PFSK-1 (cell line): Measurements from ENCODE around the gene SLC24A3.

Experiments used
- FOXP2 ChIP-seq: optimal IDR thresholded peaks from 2 replicates; pipeline ENCODE3; 2011; ENCODE audit warnings: borderline replicate concordance, control low read depth, inconsistent platforms; ENCODE audit not compliant: insufficient read depth; ENCODE audit errors: extremely low read length, extremely low read depth
- POLR2AphosphoS5 ChIP-seq: IDR thresholded peaks from 2 replicates; pipeline ENCODE4 v1.6.1; 2012; ENCODE audit warnings: low read depth, mild to moderate bottlenecking, control low read depth, low read length, moderate library complexity
- SIN3A ChIP-seq: IDR thresholded peaks from 2 replicates; pipeline ENCODE4 v1.6.1; 2012; ENCODE audit warnings: mild to moderate bottlenecking, low read length, moderate library complexity, borderline replicate concordance; ENCODE audit not compliant: insufficient read depth
- TAF1 ChIP-seq: IDR thresholded peaks from 2 replicates; pipeline ENCODE4 v1.6.1; 2012; ENCODE audit warnings: low read length, control low read depth, borderline replicate concordance; ENCODE audit not compliant: insufficient read depth
- TF ChIP-seq, protein P1 (sequence below), 2 experiments: IDR thresholded peaks; 2 replicates each; pipeline versions ENCODE4 v1.6.1 to v1.8.0; 2011 to 2012; ENCODE audit warnings: low read depth in 2 of 2, low read length in 2 of 2, control low read depth in 1 of 2, inconsistent platforms in 1 of 2, mild to moderate bottlenecking in 1 of 2, moderate library complexity in 1 of 2; ENCODE audit not compliant: insufficient read depth in 1 of 2

Gene SLC24A3

DNA sequence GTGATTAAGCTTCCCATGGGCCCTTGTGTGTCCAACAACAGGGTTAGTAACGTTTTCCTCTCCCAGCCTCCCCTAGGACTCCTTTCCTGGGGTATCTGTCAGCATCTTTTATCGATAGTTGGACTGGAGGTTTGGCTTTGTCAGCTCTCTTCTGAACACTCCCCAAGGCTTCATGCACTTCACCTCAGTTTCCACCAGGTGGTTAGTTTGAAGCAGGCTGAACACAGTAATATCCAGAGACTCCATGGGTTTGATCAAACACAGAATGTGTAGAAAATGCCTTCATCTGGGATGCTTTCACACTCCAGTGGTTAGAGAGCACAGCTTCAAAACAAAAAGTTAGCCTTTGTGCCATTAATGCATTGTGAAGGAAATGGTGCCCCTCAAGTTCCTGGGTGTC lies 139.1 kb downstream of the SLC24A3 start:
- TF ChIP-seq, protein P1, sequence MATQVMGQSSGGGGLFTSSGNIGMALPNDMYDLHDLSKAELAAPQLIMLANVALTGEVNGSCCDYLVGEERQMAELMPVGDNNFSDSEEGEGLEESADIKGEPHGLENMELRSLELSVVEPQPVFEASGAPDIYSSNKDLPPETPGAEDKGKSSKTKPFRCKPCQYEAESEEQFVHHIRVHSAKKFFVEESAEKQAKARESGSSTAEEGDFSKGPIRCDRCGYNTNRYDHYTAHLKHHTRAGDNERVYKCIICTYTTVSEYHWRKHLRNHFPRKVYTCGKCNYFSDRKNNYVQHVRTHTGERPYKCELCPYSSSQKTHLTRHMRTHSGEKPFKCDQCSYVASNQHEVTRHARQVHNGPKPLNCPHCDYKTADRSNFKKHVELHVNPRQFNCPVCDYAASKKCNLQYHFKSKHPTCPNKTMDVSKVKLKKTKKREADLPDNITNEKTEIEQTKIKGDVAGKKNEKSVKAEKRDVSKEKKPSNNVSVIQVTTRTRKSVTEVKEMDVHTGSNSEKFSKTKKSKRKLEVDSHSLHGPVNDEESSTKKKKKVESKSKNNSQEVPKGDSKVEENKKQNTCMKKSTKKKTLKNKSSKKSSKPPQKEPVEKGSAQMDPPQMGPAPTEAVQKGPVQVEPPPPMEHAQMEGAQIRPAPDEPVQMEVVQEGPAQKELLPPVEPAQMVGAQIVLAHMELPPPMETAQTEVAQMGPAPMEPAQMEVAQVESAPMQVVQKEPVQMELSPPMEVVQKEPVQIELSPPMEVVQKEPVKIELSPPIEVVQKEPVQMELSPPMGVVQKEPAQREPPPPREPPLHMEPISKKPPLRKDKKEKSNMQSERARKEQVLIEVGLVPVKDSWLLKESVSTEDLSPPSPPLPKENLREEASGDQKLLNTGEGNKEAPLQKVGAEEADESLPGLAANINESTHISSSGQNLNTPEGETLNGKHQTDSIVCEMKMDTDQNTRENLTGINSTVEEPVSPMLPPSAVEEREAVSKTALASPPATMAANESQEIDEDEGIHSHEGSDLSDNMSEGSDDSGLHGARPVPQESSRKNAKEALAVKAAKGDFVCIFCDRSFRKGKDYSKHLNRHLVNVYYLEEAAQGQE (IDR thresholded peaks at IDR 0.05; ENCODE audit: insufficient read depth in 1 of 2, low read depth in 2 of 2, low read length in 2 of 2): no peak
- no peak for TF ChIP-seq POLR2AphosphoS5
- TF ChIP-seq FOXP2: no peak
- no peak for TF ChIP-seq TAF1
- no peak for TF ChIP-seq SIN3A

DNA sequence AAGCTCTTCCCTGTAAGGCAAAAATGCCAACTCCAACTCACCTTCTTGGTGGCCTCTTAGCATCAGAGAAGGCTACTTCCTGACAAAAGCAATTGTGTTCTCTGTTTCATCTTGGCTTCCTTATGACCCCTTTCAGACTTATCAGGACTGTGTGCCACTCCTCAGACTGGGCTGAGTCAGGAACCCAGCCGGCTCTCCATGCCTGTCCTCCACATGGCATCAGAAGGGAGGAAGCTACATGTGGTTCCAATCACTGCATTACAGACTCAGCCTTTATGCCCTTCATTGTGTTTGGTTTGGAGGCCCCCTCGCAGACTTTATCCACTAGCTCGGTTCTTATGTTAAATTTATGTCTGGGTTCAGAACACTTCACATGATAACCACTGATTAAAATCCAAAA lies 142.5 kb downstream of the SLC24A3 start:
- TF ChIP-seq POLR2AphosphoS5 (no peak), SIN3A (no peak), FOXP2 (no peak), TAF1 (no peak)
- TF ChIP-seq, protein P1 (IDR thresholded peaks at IDR 0.05; ENCODE audit: insufficient read depth in 1 of 2, low read depth in 2 of 2, low read length in 2 of 2): no peak

DNA sequence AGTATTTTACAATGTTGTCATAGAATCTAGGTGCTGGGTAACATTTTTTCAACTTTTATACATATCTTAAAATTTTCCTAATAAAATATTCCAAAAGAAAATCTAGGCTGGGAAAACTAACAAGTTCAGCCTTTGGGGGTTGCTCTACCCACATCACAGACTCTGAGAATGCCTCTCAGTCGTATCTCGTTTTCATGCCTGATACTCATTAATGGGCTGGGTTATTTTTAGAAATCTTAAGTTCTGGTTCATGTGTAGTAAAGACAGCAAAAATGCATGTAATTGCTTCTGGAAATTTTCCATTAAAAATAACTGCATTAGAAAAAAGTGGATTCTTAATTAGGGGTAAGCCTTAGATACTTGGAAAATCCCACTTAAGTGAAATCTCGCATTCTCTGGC lies 149.3 kb downstream of the SLC24A3 start:
- TF ChIP-seq TAF1 (no peak), SIN3A (no peak), POLR2AphosphoS5 (no peak), FOXP2 (no peak)
- TF ChIP-seq, protein P1 (IDR thresholded peaks at IDR 0.05; ENCODE audit: insufficient read depth in 1 of 2, low read depth in 2 of 2, low read length in 2 of 2): no peak

DNA sequence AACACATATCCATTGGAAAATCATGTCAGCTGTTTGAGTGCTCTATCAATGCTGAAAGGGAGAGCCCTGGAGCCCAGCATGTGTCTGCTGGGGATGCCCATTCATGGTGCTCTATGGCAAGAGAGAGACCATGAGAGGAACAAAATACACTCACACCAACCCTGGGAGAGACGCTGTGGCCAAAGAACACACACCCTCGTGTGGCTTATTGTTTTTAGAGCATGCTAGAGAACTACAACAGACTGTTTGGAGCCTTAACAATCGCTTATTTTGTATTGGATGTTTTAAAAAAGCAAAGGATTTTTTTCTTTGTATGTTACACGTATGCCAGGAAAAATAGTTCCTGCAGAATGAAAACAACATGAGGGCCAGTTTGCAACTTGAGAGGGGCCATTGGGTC lies 151.0 kb downstream of the SLC24A3 start:
- no peak for TF ChIP-seq FOXP2
- TF ChIP-seq TAF1: no peak
- TF ChIP-seq SIN3A: no peak
- TF ChIP-seq, protein P1 (IDR thresholded peaks at IDR 0.05; ENCODE audit: insufficient read depth in 1 of 2, low read depth in 2 of 2, low read length in 2 of 2): no peak
- no peak for TF ChIP-seq POLR2AphosphoS5

DNA sequence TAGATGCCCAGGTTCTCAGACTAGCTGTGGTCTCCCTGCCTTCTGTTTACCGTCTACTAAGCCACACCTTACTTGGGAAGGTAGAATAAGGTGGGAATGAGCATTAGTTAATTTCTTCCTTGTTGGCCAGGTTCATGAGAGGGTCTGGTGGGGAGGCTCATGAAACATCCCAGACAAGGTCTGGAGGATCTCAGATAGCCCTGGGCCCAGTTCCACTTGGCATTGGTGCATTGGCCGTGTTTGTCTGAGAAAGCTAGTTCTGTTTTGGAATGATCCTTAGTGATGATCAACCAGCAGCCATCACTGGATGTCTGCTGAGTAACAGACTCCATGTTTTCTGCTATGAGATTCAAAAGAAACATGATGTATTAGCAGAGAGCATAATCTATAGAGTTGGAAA lies 155.1 kb downstream of the SLC24A3 start:
- TF ChIP-seq FOXP2 (no peak), TAF1 (no peak), POLR2AphosphoS5 (no peak), SIN3A (no peak)
- TF ChIP-seq, protein P1 (IDR thresholded peaks at IDR 0.05; ENCODE audit: insufficient read depth in 1 of 2, low read depth in 2 of 2, low read length in 2 of 2): no peak
